Measurements from ENCODE around the gene BRINP1.

- TF ChIP-seq, protein P1, sequence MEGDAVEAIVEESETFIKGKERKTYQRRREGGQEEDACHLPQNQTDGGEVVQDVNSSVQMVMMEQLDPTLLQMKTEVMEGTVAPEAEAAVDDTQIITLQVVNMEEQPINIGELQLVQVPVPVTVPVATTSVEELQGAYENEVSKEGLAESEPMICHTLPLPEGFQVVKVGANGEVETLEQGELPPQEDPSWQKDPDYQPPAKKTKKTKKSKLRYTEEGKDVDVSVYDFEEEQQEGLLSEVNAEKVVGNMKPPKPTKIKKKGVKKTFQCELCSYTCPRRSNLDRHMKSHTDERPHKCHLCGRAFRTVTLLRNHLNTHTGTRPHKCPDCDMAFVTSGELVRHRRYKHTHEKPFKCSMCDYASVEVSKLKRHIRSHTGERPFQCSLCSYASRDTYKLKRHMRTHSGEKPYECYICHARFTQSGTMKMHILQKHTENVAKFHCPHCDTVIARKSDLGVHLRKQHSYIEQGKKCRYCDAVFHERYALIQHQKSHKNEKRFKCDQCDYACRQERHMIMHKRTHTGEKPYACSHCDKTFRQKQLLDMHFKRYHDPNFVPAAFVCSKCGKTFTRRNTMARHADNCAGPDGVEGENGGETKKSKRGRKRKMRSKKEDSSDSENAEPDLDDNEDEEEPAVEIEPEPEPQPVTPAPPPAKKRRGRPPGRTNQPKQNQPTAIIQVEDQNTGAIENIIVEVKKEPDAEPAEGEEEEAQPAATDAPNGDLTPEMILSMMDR (conservative IDR thresholded peaks at IDR 0.05; ENCODE audit: low read depth, low read length): no peak
- TF ChIP-seq EZH2 (IDR thresholded peaks at IDR 0.05; ENCODE audit: borderline replicate concordance, low read depth, low read length, poor library complexity, severe bottlenecking): no peak
Observed at GRCh38 chr9:119126040-119126439, 243.2 kb downstream of the BRINP1 start.
